Kidney epithelial cell (primary cell): ENCODE measurements around the gene VDAC2. TPM values are rescaled to one million over a fixed set of nuclear protein-coding genes. Genes with fewer than 3 reads are reported as not detected.

Experiments used
- DNase-seq: peaks from one replicate; pipeline ENCODE4 v3.0.0-alpha.2; 2010; ENCODE audit warnings: low read depth
- H3K27me3 ChIP-seq: 2 replicates; pipeline ENCODE4 v1.6.0; 2011; ENCODE audit warnings: low read length; ENCODE audit not compliant: control insufficient read depth, insufficient read depth
- H3K36me3 ChIP-seq: 2 replicates; pipeline ENCODE4 v1.5.1; 2011; ENCODE audit warnings: low read length; ENCODE audit not compliant: control insufficient read depth, insufficient read depth
- H3K4me3 ChIP-seq: 2 replicates; pipeline ENCODE4 v1.5.1; 2011; ENCODE audit warnings: low read depth, mild to moderate bottlenecking, control low read depth, low read length
- CTCF ChIP-seq: IDR thresholded peaks from 2 replicates; pipeline ENCODE4 v1.5.1; 2011; ENCODE audit warnings: mild to moderate bottlenecking, moderate library complexity, low read length, control low read depth, inconsistent platforms; ENCODE audit not compliant: insufficient read depth, poor library complexity, severe bottlenecking
- total RNA-seq: library from RNA; depleted of rRNA; stranded (reverse); fragments of >200 nt; gene quantifications from 2 replicates; pipeline ENCODE4 v1.2.3, GENCODE V29; 2015

VDAC2 gene
- total RNA-seq, 1 donor from 2014 or later, result 251 TPM

GRCh38 chr10:75276069-75276872 lies 65.7 kb downstream of the VDAC2 start:
- Histone ChIP-seq H3K27me3 (peaks cover 2% of the 10 kb centered on the region), H3K36me3 (no peaks in the 10 kb centered on the region), H3K4me3 (no peak overlapping the region)
- TF ChIP-seq CTCF, result no peak
- DNase-seq, result no peak

- Histone ChIP-seq H3K27me3 (peaks cover 2% of the 10 kb centered on the region), H3K4me3 (no peak overlapping the region), H3K36me3 (no peaks in the 10 kb centered on the region)
- no peak for DNase-seq
- no peak for TF ChIP-seq CTCF
Observed at GRCh38 chr10:75280236-75280635, 69.6 kb downstream of the VDAC2 start.

Other genes with a start within 250 kb of the VDAC2 start
- gene SAMD8, start 99.1 kb upstream of the VDAC2 start, total RNA-seq, result 14.9 and 17.0 TPM in 2 replicates
- gene COMTD1, start 25.2 kb downstream of the VDAC2 start, total RNA-seq, result 22.0 and 35.9 TPM in 2 replicates
- gene ZNF503, start 191.0 kb downstream of the VDAC2 start, total RNA-seq, result 13.8 and 16.8 TPM in 2 replicates
- 18.7 and 24.3 TPM in 2 replicates for gene LRMDA, start 220.8 kb downstream of the VDAC2 start, total RNA-seq